ENCODE data around the gene DNAJC4. TPM values are rescaled to one million over a fixed set of nuclear protein-coding genes. Genes with fewer than 3 reads are reported as not detected.

DNAJC4 gene
- polyA plus RNA-seq, 2 of the 4 experiments (the other 2 are of a cell fraction) = 9.8 to 16.2 TPM

DNA sequence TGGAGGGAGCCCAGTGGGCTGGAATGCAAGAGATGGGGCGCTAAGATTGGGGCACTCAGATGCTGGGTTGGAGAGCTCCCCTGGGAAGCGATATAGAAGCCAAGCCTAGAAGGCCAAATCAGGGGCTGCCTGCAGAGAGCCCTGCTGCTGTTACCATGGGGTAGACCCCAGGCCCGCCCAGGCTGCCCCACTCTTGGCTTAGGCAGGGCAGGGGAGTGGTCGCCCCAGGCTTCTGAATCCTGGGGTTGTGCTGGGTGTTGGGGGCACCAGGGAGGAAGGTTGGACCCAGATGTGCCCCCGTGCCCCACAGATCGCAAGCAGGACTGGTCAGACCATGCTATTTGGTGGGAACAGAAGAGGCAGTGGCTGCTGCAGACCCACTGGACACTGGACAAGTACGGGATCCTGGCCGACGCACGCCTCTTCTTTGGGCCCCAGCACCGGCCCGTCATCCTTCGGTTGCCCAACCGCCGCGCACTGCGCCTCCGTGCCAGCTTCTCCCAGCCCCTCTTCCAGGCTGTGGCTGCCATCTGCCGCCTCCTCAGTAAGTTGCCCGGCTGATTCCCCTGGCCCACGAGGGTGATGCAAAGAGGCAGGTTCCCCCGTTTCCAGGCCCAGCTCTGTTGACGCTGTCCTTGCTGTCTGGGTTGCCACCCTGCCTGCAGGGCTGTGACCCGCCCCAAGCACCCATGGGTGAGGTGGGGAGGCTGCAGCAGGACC lies 19.9 kb upstream of the DNAJC4 start:
- WGBS (ENCODE audit: missing lambda C conversion rate) = 95% methylated on average over 17 of the region's 24 CpGs
- no peak overlapping the region for H3K4me2 ChIP-seq
- TF ChIP-seq CBX8 (IDR thresholded peaks at IDR 0.05) (no peak), KDM5A (IDR thresholded peaks at IDR 0.05) (no peak), TFCP2L1 (CRISPR knock-in tag; IDR thresholded peaks at IDR 0.05) (no peak), RARB (CRISPR knock-in tag; IDR thresholded peaks at IDR 0.05) (no peak), EHF (CRISPR knock-in tag; IDR thresholded peaks at IDR 0.05) (no peak), SMC3 (IDR thresholded peaks at IDR 0.05) (no peak), EP300 (IDR thresholded peaks at IDR 0.05) (no peak), CHD4 (IDR thresholded peaks at IDR 0.05; ENCODE audit: borderline replicate concordance) (no peak), KDM1A (IDR thresholded peaks at IDR 0.05; ENCODE audit: low read depth) (no peak), ESRRA (IDR thresholded peaks at IDR 0.05; ENCODE audit: borderline replicate concordance, low read length) (no peak), FOXS1 (CRISPR knock-in tag; IDR thresholded peaks at IDR 0.05) (no peak), MAZ (IDR thresholded peaks at IDR 0.05; ENCODE audit: borderline replicate concordance, low read depth, low read length) (no peak), POLR2A (IDR thresholded peaks at IDR 0.05; ENCODE audit: low read length) (no peak), MYC (IDR thresholded peaks at IDR 0.05; ENCODE audit: borderline replicate concordance, low read length) (no peak)
- TF ChIP-seq, protein P1, sequence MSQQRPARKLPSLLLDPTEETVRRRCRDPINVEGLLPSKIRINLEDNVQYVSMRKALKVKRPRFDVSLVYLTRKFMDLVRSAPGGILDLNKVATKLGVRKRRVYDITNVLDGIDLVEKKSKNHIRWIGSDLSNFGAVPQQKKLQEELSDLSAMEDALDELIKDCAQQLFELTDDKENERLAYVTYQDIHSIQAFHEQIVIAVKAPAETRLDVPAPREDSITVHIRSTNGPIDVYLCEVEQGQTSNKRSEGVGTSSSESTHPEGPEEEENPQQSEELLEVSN (IDR thresholded peaks at IDR 0.05; ENCODE audit: borderline replicate concordance, low read depth) = no peak
- TF ChIP-seq, protein P2, sequence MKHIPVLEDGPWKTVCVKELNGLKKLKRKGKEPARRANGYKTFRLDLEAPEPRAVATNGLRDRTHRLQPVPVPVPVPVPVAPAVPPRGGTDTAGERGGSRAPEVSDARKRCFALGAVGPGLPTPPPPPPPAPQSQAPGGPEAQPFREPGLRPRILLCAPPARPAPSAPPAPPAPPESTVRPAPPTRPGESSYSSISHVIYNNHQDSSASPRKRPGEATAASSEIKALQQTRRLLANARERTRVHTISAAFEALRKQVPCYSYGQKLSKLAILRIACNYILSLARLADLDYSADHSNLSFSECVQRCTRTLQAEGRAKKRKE (CRISPR knock-in tag; IDR thresholded peaks at IDR 0.05; ENCODE audit: low read depth) = no peak
- no peaks in the 10 kb centered on the region for H3K9me3 ChIP-seq
- ATAC-seq = peak in 1 of 2 experiments; percentile 4; a peak in 2 of 6 replicates
- ChIA-PET CTCF (interaction anchor here (0.9 to 20.3 kb wide), 7 partner anchors 7 to 92 kb away, joined by 3 to 254 read pairs (median 12); partner anchors contain the start of genes CATSPERZ, DNAJC4, FERMT3 and NUDT22), POLR2A (interaction anchor here (1.3 kb wide), 1 partner anchor 10 kb away, joined by 5 read pairs; no protein-coding TSS in a partner anchor)
- DNase-seq (ENCODE audit: low read depth in 1 of 2, low spot score in 1 of 2) = no peak
- no peak overlapping the region for H3K4me3 ChIP-seq
- no peak overlapping the region for H3K27ac ChIP-seq
- no peak for FAIRE-seq
- H3K4me1 ChIP-seq = no peaks in the 10 kb centered on the region

DNA sequence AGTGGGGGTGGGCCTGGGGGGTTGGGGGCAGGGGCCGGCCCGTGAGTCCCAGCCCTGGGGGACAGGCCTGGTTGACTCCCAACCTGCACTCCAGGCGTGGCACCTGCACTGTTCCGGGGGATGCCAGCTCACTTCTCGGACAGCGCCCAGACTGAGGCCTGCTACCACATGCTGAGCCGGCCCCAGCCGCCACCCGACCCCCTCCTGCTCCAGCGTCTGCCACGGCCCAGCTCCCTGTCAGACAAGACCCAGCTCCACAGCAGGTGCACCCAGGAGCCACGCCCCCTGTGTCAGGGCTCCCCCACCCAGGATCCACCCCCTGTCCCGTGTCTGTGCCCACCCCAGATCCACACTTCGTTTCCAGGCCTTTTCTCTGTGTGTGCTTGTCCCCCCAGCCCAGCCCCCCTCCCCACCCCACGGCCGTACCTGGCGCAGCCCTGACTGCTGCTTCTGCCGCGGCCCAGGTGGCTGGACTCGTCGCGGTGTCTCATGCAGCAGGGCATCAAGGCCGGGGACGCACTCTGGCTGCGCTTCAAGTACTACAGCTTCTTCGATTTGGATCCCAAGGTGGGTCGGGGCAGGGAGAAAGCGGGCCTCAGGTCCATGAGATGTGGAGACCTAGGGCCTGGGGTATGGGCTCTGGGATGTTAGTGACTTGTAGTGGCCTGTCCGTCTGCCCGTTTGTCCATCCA lies 19.0 kb upstream of the DNAJC4 start:
- no peak for DNase-seq (ENCODE audit: low read depth in 1 of 2, low spot score in 1 of 2)
- H3K4me3 ChIP-seq = no peak overlapping the region
- no peaks in the 10 kb centered on the region for H3K9me3 ChIP-seq
- CTCF ChIA-PET = interaction anchor here (2.8 to 20.3 kb wide), 4 partner anchors 8 to 91 kb away, joined by 12 to 254 read pairs (median 194); partner anchors contain the start of genes CATSPERZ, DNAJC4, FERMT3 and NUDT22
- FAIRE-seq = no peak
- H3K27ac ChIP-seq = no peak overlapping the region
- POLR2A ChIA-PET = interaction anchor here (0.7 to 2.3 kb wide), 3 partner anchors 9 to 31 kb away, joined by 3 to 9 read pairs (median 5); partner anchors contain the start of gene STIP1
- no peak overlapping the region for H3K4me2 ChIP-seq
- H3K4me1 ChIP-seq = no peaks in the 10 kb centered on the region
- WGBS (ENCODE audit: missing lambda C conversion rate) = 88% methylated on average over 17 of the region's 30 CpGs
- no peak for ATAC-seq
- TF ChIP-seq, protein P3, sequence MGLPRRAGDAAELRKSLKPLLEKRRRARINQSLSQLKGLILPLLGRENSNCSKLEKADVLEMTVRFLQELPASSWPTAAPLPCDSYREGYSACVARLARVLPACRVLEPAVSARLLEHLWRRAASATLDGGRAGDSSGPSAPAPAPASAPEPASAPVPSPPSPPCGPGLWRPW (IDR thresholded peaks at IDR 0.05) = no peak
- no peak for TF ChIP-seq BHLHE40 (IDR thresholded peaks at IDR 0.05; ENCODE audit: low read depth, low read length)
- TF ChIP-seq PHF8 (IDR thresholded peaks at IDR 0.05; ENCODE audit: borderline replicate concordance, low read depth) = no peak
- TF ChIP-seq, protein P4, sequence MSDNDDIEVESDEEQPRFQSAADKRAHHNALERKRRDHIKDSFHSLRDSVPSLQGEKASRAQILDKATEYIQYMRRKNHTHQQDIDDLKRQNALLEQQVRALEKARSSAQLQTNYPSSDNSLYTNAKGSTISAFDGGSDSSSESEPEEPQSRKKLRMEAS (IDR thresholded peaks at IDR 0.05) = no peak
- TF ChIP-seq RNF2 (IDR thresholded peaks at IDR 0.05; ENCODE audit: borderline replicate concordance, low read depth) = no peak
- no peak for TF ChIP-seq HOXA7 (CRISPR knock-in tag; IDR thresholded peaks at IDR 0.05)
- TF ChIP-seq, protein P2 (CRISPR knock-in tag; IDR thresholded peaks at IDR 0.05; ENCODE audit: low read depth) = no peak
- TF ChIP-seq POLR2AphosphoS2 (conservative IDR thresholded peaks at IDR 0.05; ENCODE audit: low read length) = no peak
- TF ChIP-seq NR3C1 (IDR thresholded peaks at IDR 0.05) = no peak
- TF ChIP-seq, protein P5, sequence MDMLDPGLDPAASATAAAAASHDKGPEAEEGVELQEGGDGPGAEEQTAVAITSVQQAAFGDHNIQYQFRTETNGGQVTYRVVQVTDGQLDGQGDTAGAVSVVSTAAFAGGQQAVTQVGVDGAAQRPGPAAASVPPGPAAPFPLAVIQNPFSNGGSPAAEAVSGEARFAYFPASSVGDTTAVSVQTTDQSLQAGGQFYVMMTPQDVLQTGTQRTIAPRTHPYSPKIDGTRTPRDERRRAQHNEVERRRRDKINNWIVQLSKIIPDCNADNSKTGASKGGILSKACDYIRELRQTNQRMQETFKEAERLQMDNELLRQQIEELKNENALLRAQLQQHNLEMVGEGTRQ (IDR thresholded peaks at IDR 0.05) = no peak
- TF ChIP-seq ZC3H11A (IDR thresholded peaks at IDR 0.05) = no peak
- no peak for TF ChIP-seq SMC3 (IDR thresholded peaks at IDR 0.05)
- no peak for TF ChIP-seq CBX2 (IDR thresholded peaks at IDR 0.05; ENCODE audit: borderline replicate concordance, low read depth)
- no peak for TF ChIP-seq EP300 (IDR thresholded peaks at IDR 0.05)
- no peak for TF ChIP-seq HDAC2 (IDR thresholded peaks at IDR 0.05)
- no peak for TF ChIP-seq NFE2L2 (conservative IDR thresholded peaks at IDR 0.05; ENCODE audit: low read length)
- TF ChIP-seq, protein P6, sequence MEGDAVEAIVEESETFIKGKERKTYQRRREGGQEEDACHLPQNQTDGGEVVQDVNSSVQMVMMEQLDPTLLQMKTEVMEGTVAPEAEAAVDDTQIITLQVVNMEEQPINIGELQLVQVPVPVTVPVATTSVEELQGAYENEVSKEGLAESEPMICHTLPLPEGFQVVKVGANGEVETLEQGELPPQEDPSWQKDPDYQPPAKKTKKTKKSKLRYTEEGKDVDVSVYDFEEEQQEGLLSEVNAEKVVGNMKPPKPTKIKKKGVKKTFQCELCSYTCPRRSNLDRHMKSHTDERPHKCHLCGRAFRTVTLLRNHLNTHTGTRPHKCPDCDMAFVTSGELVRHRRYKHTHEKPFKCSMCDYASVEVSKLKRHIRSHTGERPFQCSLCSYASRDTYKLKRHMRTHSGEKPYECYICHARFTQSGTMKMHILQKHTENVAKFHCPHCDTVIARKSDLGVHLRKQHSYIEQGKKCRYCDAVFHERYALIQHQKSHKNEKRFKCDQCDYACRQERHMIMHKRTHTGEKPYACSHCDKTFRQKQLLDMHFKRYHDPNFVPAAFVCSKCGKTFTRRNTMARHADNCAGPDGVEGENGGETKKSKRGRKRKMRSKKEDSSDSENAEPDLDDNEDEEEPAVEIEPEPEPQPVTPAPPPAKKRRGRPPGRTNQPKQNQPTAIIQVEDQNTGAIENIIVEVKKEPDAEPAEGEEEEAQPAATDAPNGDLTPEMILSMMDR (IDR thresholded peaks at IDR 0.05) = no peak

All from A549 (cell line).